BLaER1 (cell line): ENCODE data around the gene HSD17B1.

Source experiments
- H3K27ac ChIP-seq: shearing (Covaris generic); formaldehyde crosslinking; 2 replicates; pipeline ENCODE4 v1.8.1; 2022
- H3K27me3 ChIP-seq: shearing (Covaris generic); formaldehyde crosslinking; 2 replicates; pipeline ENCODE4 v1.8.1; 2022
- H3K36me3 ChIP-seq: shearing (Covaris generic); formaldehyde crosslinking; 2 replicates; pipeline ENCODE4 v1.8.1; 2022
- H3K4me1 ChIP-seq: shearing (Covaris generic); formaldehyde crosslinking; 2 replicates; pipeline ENCODE4 v1.8.1; 2022
- H3K4me2 ChIP-seq: shearing (Covaris generic); formaldehyde crosslinking; 2 replicates; pipeline ENCODE4 v1.8.1; 2022
- H3K4me3 ChIP-seq: shearing (Covaris generic); formaldehyde crosslinking; 2 replicates; pipeline ENCODE4 v1.8.1; 2022
- H3K9ac ChIP-seq: shearing (Covaris generic); formaldehyde crosslinking; 2 replicates; pipeline ENCODE4 v1.8.1; 2022
- H3K9me3 ChIP-seq: shearing (Covaris generic); formaldehyde crosslinking; 2 replicates; pipeline ENCODE4 v1.8.1; 2022
- H4K20me1 ChIP-seq: shearing (Covaris generic); formaldehyde crosslinking; 2 replicates; pipeline ENCODE4 v1.8.1; 2022
- Cebpa-rat ChIP-seq: shearing (Covaris generic); IDR thresholded peaks from 2 replicates; pipeline ENCODE4 v1.8.1; 2022

The HSD17B1 gene

GRCh38 chr17:42559075-42559474 is 6.4 kb downstream of the HSD17B1 start:
- no peak for TF ChIP-seq Cebpa-rat
- Histone ChIP-seq H3K36me3 (peaks cover 9% of the 10 kb centered on the region), H4K20me1 (no peaks in the 10 kb centered on the region), H3K9me3 (no peaks in the 10 kb centered on the region), H3K9ac (no peak overlapping the region), H3K27ac (no peak overlapping the region), H3K4me2 (no peak overlapping the region), H3K27me3 (no peaks in the 10 kb centered on the region), H3K4me1 (peaks cover 33% of the 10 kb centered on the region), H3K4me3 (no peak overlapping the region)

GRCh38 chr17:42560246-42560645 is 7.5 kb downstream of the HSD17B1 start:
- Histone ChIP-seq H3K4me1 (peaks cover 33% of the 10 kb centered on the region), H4K20me1 (no peaks in the 10 kb centered on the region), H3K9ac (no peak overlapping the region), H3K4me2 (no peak overlapping the region), H3K4me3 (no peak overlapping the region), H3K27me3 (no peaks in the 10 kb centered on the region), H3K9me3 (no peaks in the 10 kb centered on the region), H3K27ac (no peak overlapping the region), H3K36me3 (peaks cover 20% of the 10 kb centered on the region)
- no peak for TF ChIP-seq Cebpa-rat

DNA sequence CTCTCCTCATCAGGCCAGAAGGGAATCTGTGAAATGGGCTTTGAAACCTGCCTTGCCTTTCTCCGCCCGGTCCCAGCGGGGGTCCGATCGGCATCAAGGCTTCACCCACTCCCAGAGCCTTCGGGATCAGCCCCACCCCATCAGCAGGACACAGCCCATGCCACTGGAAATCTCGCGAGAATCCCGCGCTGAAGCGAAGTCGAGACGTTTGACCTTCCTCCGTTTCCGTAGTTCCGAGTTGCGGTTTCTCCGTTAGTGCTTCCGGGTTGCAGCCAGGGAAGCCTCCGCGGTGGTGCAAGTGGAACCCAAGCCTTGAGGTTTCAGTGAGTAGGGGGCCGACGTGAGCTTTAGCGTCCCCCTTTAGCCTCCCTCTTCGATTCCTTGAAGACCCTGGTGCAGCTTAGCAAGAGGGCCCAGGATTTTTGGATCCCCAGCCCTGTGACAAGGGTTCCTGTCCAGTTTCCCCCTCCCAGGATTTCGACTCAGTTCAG is 9.2 kb downstream of the HSD17B1 start, which contains the start of gene COASY:
TSS of gene COASY (plus strand) at position 252 of the 491 bp plus-strand sequence. CDS start 475 bp downstream, outside the sequence.
- Histone ChIP-seq H3K4me1 (peaks cover 32% of the 10 kb centered on the region), H3K9me3 (no peaks in the 10 kb centered on the region), H3K4me3 (peak within 1 kb of the TSS; percentile 97), H3K4me2 (peak within 1 kb of the TSS; percentile 99), H3K9ac (peak within 1 kb of the TSS; percentile 97), H3K27ac (peak within 1 kb of the TSS; percentile 92), H3K36me3 (peaks cover 33% of the 10 kb centered on the region), H3K27me3 (no peaks in the 10 kb centered on the region), H4K20me1 (no peaks in the 10 kb centered on the region)
- TF ChIP-seq Cebpa-rat = no peak

DNA sequence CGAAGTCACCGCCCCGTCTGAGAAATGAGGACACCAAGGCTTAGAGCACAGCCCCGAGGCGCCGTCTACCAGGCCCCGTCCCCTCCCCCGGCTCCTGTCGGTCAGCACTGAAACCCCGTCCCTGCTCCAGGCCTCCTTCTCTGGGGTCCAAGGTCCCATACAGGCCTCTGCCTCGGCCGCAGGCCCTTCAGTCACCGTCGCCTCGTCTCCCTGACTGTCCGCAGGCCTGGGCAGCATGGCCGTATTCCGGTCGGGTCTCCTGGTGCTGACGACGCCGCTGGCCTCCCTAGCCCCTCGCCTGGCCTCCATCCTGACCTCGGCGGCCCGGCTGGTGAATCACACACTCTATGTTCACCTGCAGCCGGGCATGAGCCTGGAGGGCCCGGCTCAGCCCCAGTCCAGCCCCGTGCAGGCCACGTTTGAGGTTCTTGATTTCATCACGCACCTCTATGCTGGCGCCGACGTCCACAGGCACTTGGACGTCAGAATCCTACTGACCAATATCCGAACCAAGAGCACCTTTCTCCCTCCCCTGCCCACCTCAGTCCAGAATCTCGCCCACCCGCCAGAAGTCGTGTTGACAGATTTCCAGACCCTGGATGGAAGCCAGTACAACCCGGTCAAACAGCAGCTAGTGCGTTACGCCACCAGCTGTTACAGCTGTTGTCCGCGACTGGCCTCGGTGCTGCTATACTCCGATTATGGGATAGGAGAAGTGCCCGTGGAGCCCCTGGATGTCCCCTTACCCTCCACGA is 9.8 kb downstream of the HSD17B1 start:
- Histone ChIP-seq H3K4me1 (peaks cover 33% of the 10 kb centered on the region), H3K9me3 (no peaks in the 10 kb centered on the region), H3K27me3 (no peaks in the 10 kb centered on the region), H3K9ac (peak overlapping the region; percentile 97), H4K20me1 (no peaks in the 10 kb centered on the region), H3K27ac (peak overlapping the region; percentile 92), H3K4me3 (peak overlapping the region; percentile 97), H3K4me2 (peak overlapping the region; percentile 99), H3K36me3 (peaks cover 33% of the 10 kb centered on the region)
- TF ChIP-seq Cebpa-rat = no peak

GRCh38 chr17:42563143-42563509 is 10.4 kb downstream of the HSD17B1 start:
- Histone ChIP-seq H3K9ac (peak overlapping the region; percentile 97), H3K4me2 (peak overlapping the region; percentile 99), H3K4me3 (peak overlapping the region; percentile 97), H3K36me3 (peaks cover 33% of the 10 kb centered on the region), H3K4me1 (peaks cover 39% of the 10 kb centered on the region), H3K9me3 (no peaks in the 10 kb centered on the region), H4K20me1 (no peaks in the 10 kb centered on the region), H3K27me3 (no peaks in the 10 kb centered on the region), H3K27ac (peak overlapping the region; percentile 92)
- TF ChIP-seq Cebpa-rat = no peak

GRCh38 chr17:42563543-42563942 is 10.8 kb downstream of the HSD17B1 start:
- Histone ChIP-seq H3K27ac (no peak overlapping the region; the same call in 1 of the 2 replicates), H3K27me3 (no peaks in the 10 kb centered on the region), H3K9ac (peak overlapping the region; percentile 5; the same call in 1 of the 2 replicates), H3K36me3 (peaks cover 36% of the 10 kb centered on the region), H3K4me2 (peak overlapping the region; percentile 99), H4K20me1 (0 out of 2 replicates have a peak, but pooled peaks cover 4% of the 10 kb centered on the region), H3K4me1 (peaks cover 43% of the 10 kb centered on the region), H3K4me3 (peak overlapping the region; percentile 97), H3K9me3 (no peaks in the 10 kb centered on the region)
- TF ChIP-seq Cebpa-rat = no peak

GRCh38 chr17:42563950-42564349 is 11.2 kb downstream of the HSD17B1 start:
- H3K9me3 ChIP-seq = no peaks in the 10 kb centered on the region
- 0 out of 2 replicates have a peak overlapping the region, but pooled peaks have one; percentile 5 for H3K9ac ChIP-seq
- peaks cover 8% of the 10 kb centered on the region; the same call in 1 of the 2 replicates for H4K20me1 ChIP-seq
- peaks cover 47% of the 10 kb centered on the region for H3K4me1 ChIP-seq
- H3K27me3 ChIP-seq = no peaks in the 10 kb centered on the region
- no peak overlapping the region for H3K4me3 ChIP-seq
- H3K4me2 ChIP-seq = peak overlapping the region; percentile 99
- no peak overlapping the region for H3K27ac ChIP-seq
- no peak for TF ChIP-seq Cebpa-rat
- H3K36me3 ChIP-seq = peaks cover 40% of the 10 kb centered on the region

DNA sequence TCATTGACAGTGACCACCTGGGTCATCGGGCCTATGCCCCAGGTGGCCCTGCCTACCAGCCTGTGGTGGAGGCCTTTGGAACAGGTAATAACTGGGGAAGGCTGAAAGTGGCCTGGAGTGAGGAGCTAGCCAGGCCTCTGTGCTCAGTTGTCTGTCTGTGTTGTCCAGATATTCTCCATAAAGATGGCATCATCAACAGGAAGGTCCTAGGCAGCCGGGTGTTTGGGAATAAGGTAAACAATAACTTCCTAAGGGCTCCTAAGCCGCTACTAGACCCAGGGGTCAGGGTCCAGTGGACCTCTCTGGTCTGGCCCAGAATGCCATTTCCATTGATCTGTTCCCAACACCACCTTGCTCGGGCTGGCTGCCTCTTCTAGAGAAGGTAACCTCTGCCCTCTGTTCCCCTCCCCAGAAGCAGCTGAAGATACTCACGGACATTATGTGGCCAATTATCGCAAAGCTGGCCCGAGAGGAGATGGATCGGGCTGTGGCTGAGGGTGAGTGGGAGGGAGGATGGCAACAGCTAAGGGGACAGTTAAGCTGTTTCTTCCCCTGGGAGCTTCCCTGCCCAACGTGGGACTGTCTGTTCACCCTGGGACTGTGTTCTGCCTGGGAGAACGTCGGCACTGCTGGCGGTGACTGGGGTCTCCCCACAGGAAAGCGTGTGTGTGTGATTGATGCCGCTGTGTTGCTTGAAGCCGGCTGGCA is 12.2 kb downstream of the HSD17B1 start:
- Histone ChIP-seq H3K9ac (0 out of 2 replicates have a peak overlapping the region, but pooled peaks have one; percentile 6), H3K4me3 (no peak overlapping the region), H3K4me1 (peaks cover 47% of the 10 kb centered on the region), H3K9me3 (no peaks in the 10 kb centered on the region), H3K36me3 (peaks cover 50% of the 10 kb centered on the region), H3K27ac (no peak overlapping the region), H4K20me1 (peaks cover 10% of the 10 kb centered on the region; the same call in 1 of the 2 replicates), H3K27me3 (no peaks in the 10 kb centered on the region), H3K4me2 (no peak overlapping the region)
- no peak for TF ChIP-seq Cebpa-rat

DNA sequence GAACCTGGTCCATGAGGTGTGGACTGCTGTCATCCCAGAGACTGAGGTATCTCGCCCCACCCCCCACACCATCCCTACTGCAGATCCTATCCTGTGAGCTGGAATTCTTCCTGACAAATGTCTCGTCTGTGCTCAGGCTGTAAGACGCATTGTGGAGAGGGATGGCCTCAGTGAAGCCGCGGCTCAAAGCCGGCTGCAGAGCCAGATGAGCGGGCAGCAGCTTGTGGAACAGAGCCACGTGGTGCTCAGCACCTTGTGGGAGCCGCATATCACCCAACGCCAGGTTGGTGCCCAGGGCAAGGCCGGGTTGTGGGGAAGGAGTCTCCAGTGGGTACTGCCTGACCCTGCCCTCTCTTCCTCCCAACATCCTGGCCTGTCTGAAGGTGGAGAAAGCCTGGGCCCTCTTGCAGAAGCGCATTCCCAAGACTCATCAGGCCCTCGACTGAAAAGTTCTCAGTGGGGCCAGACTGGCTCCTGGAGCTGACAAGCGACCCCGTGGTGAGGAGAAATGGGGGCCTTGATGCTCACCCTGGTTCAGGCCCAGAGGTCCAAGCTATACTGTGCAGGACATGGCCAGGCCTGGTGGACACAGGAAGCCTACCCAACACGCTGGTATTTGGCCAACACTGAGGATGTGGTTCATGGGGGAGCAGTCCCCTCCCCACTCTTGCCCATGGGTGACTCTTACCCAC is 12.9 kb downstream of the HSD17B1 start:
- Histone ChIP-seq H3K27me3 (no peaks in the 10 kb centered on the region), H3K9me3 (no peaks in the 10 kb centered on the region), H3K4me2 (peak overlapping the region; percentile 94), H3K27ac (peak overlapping the region; percentile 84), H3K9ac (peak overlapping the region; percentile 87; the same call in 1 of the 2 replicates), H3K4me1 (peaks cover 47% of the 10 kb centered on the region), H3K36me3 (peaks cover 57% of the 10 kb centered on the region), H4K20me1 (peaks cover 10% of the 10 kb centered on the region; the same call in 1 of the 2 replicates), H3K4me3 (no peak overlapping the region; the same call in 1 of the 2 replicates)
- no peak for TF ChIP-seq Cebpa-rat
